ENCODE data around the gene UPK3BL1. TPM values are rescaled to one million over a fixed set of nuclear protein-coding genes. Genes with fewer than 3 reads are reported as not detected.
A peak's percentile ranks its signal among the peaks of the same experiment; 100 is the strongest.
"Not testable (repeated sequence)": the region's sequence is repeated elsewhere in the genome, so short reads cannot be mapped to it uniquely, and the experiment has no call there.

Gene UPK3BL1
- total and polyA plus RNA-seq, 7 experiments from 2014 or later = 25.9 to 107 (median 48.9) TPM

DNA sequence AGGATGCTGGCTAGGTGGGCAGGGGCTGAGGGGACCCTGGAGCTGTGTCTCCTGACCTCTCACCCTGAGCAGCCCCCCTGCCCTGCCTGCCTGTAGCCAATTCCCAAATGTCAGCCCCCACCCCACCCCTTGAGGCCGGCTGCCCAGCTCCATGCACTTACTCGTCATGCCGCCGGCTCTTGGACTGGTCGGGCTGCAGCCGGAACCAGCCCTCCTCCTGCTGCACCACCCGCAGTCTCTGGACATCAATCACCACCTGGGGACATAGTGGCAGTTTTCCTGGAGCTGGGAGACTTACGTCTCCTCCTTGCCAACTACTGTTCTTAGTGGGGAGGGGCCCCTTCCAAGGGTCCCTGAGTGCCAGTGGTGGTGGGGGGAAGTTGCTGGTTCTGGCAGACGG, 42.9 kb downstream of the UPK3BL1 start:
- H3K9me3 Mint-ChIP-seq; H3K36me3 Mint-ChIP-seq; H3K4me1 Mint-ChIP-seq; H3K27me3 ChIP-seq (ENCODE audit: control insufficient read depth in 2 of 2, insufficient read depth in 2 of 2, low read length in 2 of 2); POLR2A ChIA-PET; H3K27ac Mint-ChIP-seq; CTCF ChIA-PET; H3K4me3 Mint-ChIP-seq; H3K4me3 ChIP-seq (ENCODE audit: low read length); DNase-seq; H3K4me1 ChIP-seq (ENCODE audit: control insufficient read depth in 2 of 2, insufficient read depth in 2 of 2, low read length in 2 of 2); H3K27me3 Mint-ChIP-seq; H3K27ac ChIP-seq (ENCODE audit: low read depth, low read length); H3K9me3 ChIP-seq (ENCODE audit: control insufficient read depth in 2 of 3, low read length in 3 of 3); H3K36me3 ChIP-seq (ENCODE audit: control insufficient read depth in 2 of 3, insufficient read depth in 3 of 3, low read length in 3 of 3); ATAC-seq; intact Hi-C loops (cut with micrococcal nuclease): not testable (repeated sequence)

DNA sequence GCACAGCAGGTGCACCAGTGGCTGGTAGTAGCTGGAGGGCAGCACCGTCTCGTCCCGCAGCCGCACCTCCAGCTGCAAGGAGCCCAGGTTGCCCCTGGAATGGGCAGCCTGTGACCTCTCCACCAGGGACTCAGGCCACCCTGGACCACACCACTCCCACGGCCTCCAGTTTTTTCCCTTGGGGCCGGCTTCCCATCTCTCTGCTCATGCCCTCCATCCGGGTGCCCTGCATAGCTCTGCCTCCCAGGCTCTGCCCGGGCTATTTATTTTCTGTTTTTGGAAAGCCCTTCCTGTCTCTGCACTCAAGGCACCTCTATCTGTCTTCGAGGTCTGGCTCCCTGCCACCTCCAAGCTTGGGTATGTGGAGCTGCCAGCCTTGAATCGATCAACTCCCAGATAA, 46.6 kb downstream of the UPK3BL1 start:
- POLR2A ChIA-PET = not testable (repeated sequence)

DNA sequence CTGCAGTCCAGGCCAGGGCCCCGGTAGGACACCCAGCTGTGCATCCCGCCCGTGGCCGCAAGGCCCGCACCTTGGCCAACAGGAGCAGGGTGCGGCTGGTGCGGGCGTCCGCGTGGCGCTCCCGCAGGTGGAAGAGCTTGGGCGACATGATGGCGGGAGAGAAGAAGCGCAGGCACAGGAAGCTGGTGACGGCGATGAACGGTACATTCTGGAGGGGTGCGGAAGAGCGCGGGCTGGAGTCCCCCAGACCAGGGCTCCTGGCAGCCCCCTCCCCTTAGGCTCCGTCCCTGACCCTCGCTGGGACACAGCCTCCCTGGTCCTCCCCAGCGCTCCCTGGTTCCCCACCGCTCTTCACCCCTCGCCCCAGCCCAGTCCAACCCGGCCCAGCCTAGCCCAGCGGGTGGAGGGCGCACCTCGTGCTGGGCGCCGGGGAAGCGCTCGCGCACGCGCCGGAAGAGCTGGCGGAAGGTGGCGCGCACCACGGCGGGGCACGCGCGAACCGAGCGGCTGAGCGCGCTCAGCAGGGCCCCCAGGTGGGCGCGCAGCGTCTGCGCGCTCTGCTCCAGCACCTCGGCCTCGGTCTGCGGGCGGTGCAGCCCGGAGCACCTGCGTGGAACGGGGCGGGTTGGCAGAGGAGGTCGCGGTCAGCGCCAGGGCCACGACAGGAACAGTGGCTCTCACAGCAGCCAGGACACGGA, 48.8 kb downstream of the UPK3BL1 start:
- H3K9me3 Mint-ChIP-seq; H3K27ac ChIP-seq (ENCODE audit: low read depth, low read length); H3K27ac Mint-ChIP-seq; intact Hi-C loops (cut with micrococcal nuclease); H3K9me3 ChIP-seq (ENCODE audit: control insufficient read depth in 2 of 3, low read length in 3 of 3); POLR2A ChIA-PET; H3K4me1 ChIP-seq (ENCODE audit: control insufficient read depth in 2 of 2, insufficient read depth in 2 of 2, low read length in 2 of 2); H3K36me3 Mint-ChIP-seq; CTCF ChIA-PET; H3K4me3 Mint-ChIP-seq; DNase-seq; H3K27me3 Mint-ChIP-seq; H3K4me3 ChIP-seq (ENCODE audit: low read length); H3K36me3 ChIP-seq (ENCODE audit: control insufficient read depth in 2 of 3, insufficient read depth in 3 of 3, low read length in 3 of 3); H3K4me1 Mint-ChIP-seq; H3K27me3 ChIP-seq (ENCODE audit: control insufficient read depth in 2 of 2, insufficient read depth in 2 of 2, low read length in 2 of 2): not testable (repeated sequence)
- ATAC-seq = peak; percentile 77

More for the DNA sequence above, 46.6 kb downstream of the UPK3BL1 start:
- H3K9me3 ChIP-seq (ENCODE audit: control insufficient read depth in 2 of 3, low read length in 3 of 3); H3K4me1 ChIP-seq (ENCODE audit: control insufficient read depth in 2 of 2, insufficient read depth in 2 of 2, low read length in 2 of 2); H3K4me3 Mint-ChIP-seq; H3K36me3 Mint-ChIP-seq; ATAC-seq; H3K27me3 Mint-ChIP-seq; H3K9me3 Mint-ChIP-seq; H3K27me3 ChIP-seq (ENCODE audit: control insufficient read depth in 2 of 2, insufficient read depth in 2 of 2, low read length in 2 of 2); H3K27ac ChIP-seq (ENCODE audit: low read depth, low read length); intact Hi-C loops (cut with micrococcal nuclease); H3K4me3 ChIP-seq (ENCODE audit: low read length); CTCF ChIA-PET; H3K4me1 Mint-ChIP-seq; H3K27ac Mint-ChIP-seq; H3K36me3 ChIP-seq (ENCODE audit: control insufficient read depth in 2 of 3, insufficient read depth in 3 of 3, low read length in 3 of 3): not testable (repeated sequence)
- peak in 1 of 9 donors; percentile 21 for DNase-seq

DNA sequence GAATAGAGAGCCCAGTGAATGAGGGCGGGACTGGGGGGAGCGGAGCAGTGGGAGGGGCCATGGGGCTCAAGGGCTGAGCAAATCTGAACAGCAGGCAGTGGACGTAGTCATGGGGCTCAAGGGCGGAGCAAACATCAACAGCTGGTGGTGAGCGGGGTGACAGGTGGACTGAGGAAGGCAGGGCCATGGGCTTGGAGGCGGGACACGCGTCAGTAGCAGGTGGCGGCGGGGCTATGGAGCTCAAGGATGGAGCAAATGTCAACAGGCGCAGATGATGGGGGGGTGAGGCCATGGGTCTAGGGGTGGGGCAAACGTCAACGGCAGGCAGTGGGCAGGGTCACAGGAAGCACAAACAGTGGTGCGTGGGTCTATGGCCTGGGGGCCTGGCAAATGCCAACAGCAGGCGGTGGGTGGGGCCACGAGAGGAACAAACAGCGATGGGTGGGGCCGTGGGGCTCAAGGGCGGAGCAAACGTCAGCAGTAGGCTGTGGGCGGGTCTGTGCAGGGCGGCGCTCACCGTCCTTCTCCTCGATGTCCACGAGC, 50.0 kb downstream of the UPK3BL1 start:
- H3K9me3 Mint-ChIP-seq; H3K4me1 Mint-ChIP-seq; H3K36me3 Mint-ChIP-seq; H3K27me3 Mint-ChIP-seq; POLR2A ChIA-PET; H3K4me1 ChIP-seq (ENCODE audit: control insufficient read depth in 2 of 2, insufficient read depth in 2 of 2, low read length in 2 of 2); H3K27me3 ChIP-seq (ENCODE audit: control insufficient read depth in 2 of 2, insufficient read depth in 2 of 2, low read length in 2 of 2); H3K27ac ChIP-seq (ENCODE audit: low read depth, low read length); H3K27ac Mint-ChIP-seq; CTCF ChIA-PET; intact Hi-C loops (cut with micrococcal nuclease); H3K9me3 ChIP-seq (ENCODE audit: control insufficient read depth in 2 of 3, low read length in 3 of 3); H3K4me3 ChIP-seq (ENCODE audit: low read length); H3K4me3 Mint-ChIP-seq; H3K36me3 ChIP-seq (ENCODE audit: control insufficient read depth in 2 of 3, insufficient read depth in 3 of 3, low read length in 3 of 3): not testable (repeated sequence)
- DNase-seq = peak; percentile 23 to 67 (median 53)
- ATAC-seq = peak; percentile 79

GRCh38 chr7:102589857-102590256, 52.7 kb downstream of the UPK3BL1 start:
- ATAC-seq = peak; percentile 66
- H3K4me3 Mint-ChIP-seq; POLR2A ChIA-PET; H3K27me3 ChIP-seq (ENCODE audit: control insufficient read depth in 2 of 2, insufficient read depth in 2 of 2, low read length in 2 of 2); CTCF ChIA-PET; H3K27ac ChIP-seq (ENCODE audit: low read depth, low read length); intact Hi-C loops (cut with micrococcal nuclease); H3K27me3 Mint-ChIP-seq; H3K36me3 ChIP-seq (ENCODE audit: control insufficient read depth in 2 of 3, insufficient read depth in 3 of 3, low read length in 3 of 3); DNase-seq; H3K9me3 Mint-ChIP-seq; H3K36me3 Mint-ChIP-seq; H3K9me3 ChIP-seq (ENCODE audit: control insufficient read depth in 2 of 3, low read length in 3 of 3); H3K4me1 ChIP-seq (ENCODE audit: control insufficient read depth in 2 of 2, insufficient read depth in 2 of 2, low read length in 2 of 2); H3K27ac Mint-ChIP-seq; H3K4me1 Mint-ChIP-seq; H3K4me3 ChIP-seq (ENCODE audit: low read length): not testable (repeated sequence)

Other genes with a start within 250 kb of the UPK3BL1 start
- gene PRKRIP1, start 246.4 kb downstream of the UPK3BL1 start, total RNA-seq = 10 to 100 TPM; 36.4 to 58.4 (median 47.0) TPM
- gene PRKRIP1, start 246.4 kb downstream of the UPK3BL1 start, polyA plus RNA-seq = 10 to 100 TPM; 15.7 to 33.2 TPM
- 10 to 100 TPM; 19.9 to 72.6 (median 26.2) TPM for gene ORAI2, start 209.2 kb downstream of the UPK3BL1 start, total RNA-seq
- gene ORAI2, start 209.2 kb downstream of the UPK3BL1 start, polyA plus RNA-seq = 10 to 100 TPM; 29.5 to 33.5 TPM
- 10 to 100 TPM in 3 of 5 experiments, 1 to 10 TPM in 2; 4.0 to 14.3 (median 10.1) TPM for gene ALKBH4, start 177.9 kb downstream of the UPK3BL1 start, total RNA-seq
- 10 to 100 TPM; 18.1 to 24.7 TPM for gene ALKBH4, start 177.9 kb downstream of the UPK3BL1 start, polyA plus RNA-seq
- gene LRWD1, start 177.8 kb downstream of the UPK3BL1 start, total RNA-seq = 10 to 100 TPM; 12.4 to 25.3 (median 24.7) TPM
- gene LRWD1, start 177.8 kb downstream of the UPK3BL1 start, polyA plus RNA-seq = 10 to 100 TPM in 1 of 2 donors, 1 to 10 TPM in 1; 8.7 to 18.5 TPM
- gene POLR2J, start 163.9 kb downstream of the UPK3BL1 start, total RNA-seq = 10 to 100 TPM; 36.9 to 47.7 (median 41.3) TPM
- 100 to 1,000 TPM in 1 of 2 donors, 10 to 100 TPM in 1; 64.2 to 109 TPM for gene POLR2J, start 163.9 kb downstream of the UPK3BL1 start, polyA plus RNA-seq
- gene RASA4B, start 125.0 kb downstream of the UPK3BL1 start, total RNA-seq = 10 to 100 TPM; 16.6 to 36.3 (median 24.0) TPM
- 10 to 100 TPM; 11.3 to 15.9 TPM for gene RASA4B, start 125.0 kb downstream of the UPK3BL1 start, polyA plus RNA-seq
- gene UPK3BL2, start 99.1 kb downstream of the UPK3BL1 start, total RNA-seq = 10 to 100 TPM; 22.8 to 85.3 (median 64.6) TPM
- gene UPK3BL2, start 99.1 kb downstream of the UPK3BL1 start, polyA plus RNA-seq = 1 to 10 TPM; 3.4 to 6.7 TPM
- gene SPDYE2, start 91.6 kb downstream of the UPK3BL1 start, total RNA-seq = 1 to 10 TPM in 1 of 5 experiments, under 1 TPM in 3, not detected in 1; 0.29 to 1.1 (median 0.32) TPM
- gene SPDYE2, start 91.6 kb downstream of the UPK3BL1 start, polyA plus RNA-seq = under 1 TPM; 0.33 to 0.35 TPM
- gene POLR2J3, start 70.2 kb downstream of the UPK3BL1 start, total RNA-seq = 100 to 1,000 TPM in 4 of 5 experiments, 10 to 100 TPM in 1; 70.8 to 142 (median 113) TPM
- gene POLR2J3, start 70.2 kb downstream of the UPK3BL1 start, polyA plus RNA-seq = 10 to 100 TPM; 27.3 to 33.0 TPM
- 100 to 1,000 TPM in 2 of 5 experiments, 10 to 100 TPM in 3; 44.0 to 104 (median 62.9) TPM for gene RASA4, start 26.0 kb downstream of the UPK3BL1 start, total RNA-seq
- gene RASA4, start 26.0 kb downstream of the UPK3BL1 start, polyA plus RNA-seq = 10 to 100 TPM; 24.6 to 44.1 TPM
- gene SPDYE2B, start 7.5 kb upstream of the UPK3BL1 start, total RNA-seq = not detected
- not detected for gene SPDYE2B, start 7.5 kb upstream of the UPK3BL1 start, polyA plus RNA-seq
- gene POLR2J2, start 28.9 kb upstream of the UPK3BL1 start, total RNA-seq = 10 to 100 TPM; 23.9 to 48.2 (median 31.1) TPM
- gene POLR2J2, start 28.9 kb upstream of the UPK3BL1 start, polyA plus RNA-seq = 1 to 10 TPM; 3.9 to 6.4 TPM
- 10 to 100 TPM in 2 of 5 experiments, 1 to 10 TPM in 3; 6.2 to 12.8 (median 8.0) TPM for gene FAM185A, start 106.2 kb upstream of the UPK3BL1 start, total RNA-seq
- 10 to 100 TPM in 1 of 2 donors, 1 to 10 TPM in 1; 7.4 to 12.4 TPM for gene FAM185A, start 106.2 kb upstream of the UPK3BL1 start, polyA plus RNA-seq